Endodermal cell (in vitro differentiated cells): ENCODE results near the gene RADIL. TPM values are rescaled to one million over a fixed set of nuclear protein-coding genes. Genes with fewer than 3 reads are reported as not detected.

Experiments
- DNase-seq: peaks from one replicate; pipeline ENCODE4 v3.0.0-alpha.2; 2017
- H3K27ac ChIP-seq: 2 replicates; pipeline ENCODE4 v1.5.1; 2013; ENCODE audit warnings: mild to moderate bottlenecking, low read depth, low read length, moderate library complexity
- H3K27me3 ChIP-seq: 2 replicates; pipeline ENCODE4 v1.6.1; 2013; ENCODE audit warnings: mild to moderate bottlenecking, low read length, moderate library complexity; ENCODE audit not compliant: insufficient read depth, control insufficient read depth, poor library complexity, severe bottlenecking
- H3K36me3 ChIP-seq: 2 replicates; pipeline ENCODE4 v1.7.0; 2013; ENCODE audit warnings: mild to moderate bottlenecking, low read length, moderate library complexity; ENCODE audit not compliant: control insufficient read depth, insufficient read depth
- H3K4me1 ChIP-seq: one replicate; pipeline ENCODE4 v1.7.0; 2013; ENCODE audit warnings: low read length; ENCODE audit not compliant: control insufficient read depth, insufficient read depth
- H3K4me3 ChIP-seq: 2 replicates; pipeline ENCODE4 v1.5.1; 2013; ENCODE audit warnings: mild to moderate bottlenecking, low read length, moderate library complexity
- H3K9ac ChIP-seq: 2 replicates; pipeline ENCODE4 v1.6.1; 2013; ENCODE audit warnings: mild to moderate bottlenecking, low read length, moderate library complexity; ENCODE audit not compliant: poor library complexity, severe bottlenecking; ENCODE audit errors: extremely low read depth
- H3K9me3 ChIP-seq: 2 replicates; pipeline ENCODE4 v1.6.1; 2013; ENCODE audit warnings: mild to moderate bottlenecking, low read length, moderate library complexity; ENCODE audit not compliant: control insufficient read depth
- H3K27ac Mint-ChIP-seq: 2 replicates; pipeline ENCODE4 v1.8.0; 2020; ENCODE audit warnings: mixed read lengths
- H3K27me3 Mint-ChIP-seq: 2 replicates; pipeline ENCODE4 v1.8.0; 2021; ENCODE audit warnings: mild to moderate bottlenecking, mixed read lengths; ENCODE audit not compliant: insufficient read depth
- H3K36me3 Mint-ChIP-seq: 2 replicates; pipeline ENCODE4 v1.8.0; 2020; ENCODE audit warnings: low read depth, mixed read lengths
- H3K4me1 Mint-ChIP-seq: 2 replicates; pipeline ENCODE4 v1.8.0; 2020; ENCODE audit warnings: mixed read lengths
- H3K4me3 Mint-ChIP-seq: 2 replicates; pipeline ENCODE4 v1.8.0; 2020; ENCODE audit warnings: mild to moderate bottlenecking, moderate library complexity, mixed read lengths
- H3K9me3 Mint-ChIP-seq: 2 replicates; pipeline ENCODE4 v1.8.0; 2020; ENCODE audit warnings: mild to moderate bottlenecking, mixed read lengths
- CTCF ChIP-seq: fragments of 200-600 bp; sonication (generic); conservative IDR thresholded peaks from 2 replicates; pipeline ENCODE4 v1.5.0; 2021; ENCODE audit warnings: antibody characterized with exemption, mild to moderate bottlenecking
- WGBS, 2 experiments: methylation state at CpG; one replicate each; pipeline versions ENCODE4 v1.1.5 to v1.1.7; 2013; ENCODE audit warnings: missing lambda C conversion rate in 2 of 2, mixed read lengths in 1 of 2; ENCODE audit not compliant: insufficient coverage in 1 of 2, insufficient read length in 1 of 2; 5-methylcytosine and 5-hydroxymethylcytosine counted together
- total RNA-seq, 2 donors: library from RNA; stranded (reverse); fragmentation: NEBNext Ultra II Directional in 1 of 2; extraction: Animal tissue kit (Norgen Biotek cat#: 25700) in 1 of 2; gene quantifications; 2 replicates in 1 of 2; 3 replicates in 1 of 2; pipeline ENCODE4 v1.2.1, GENCODE V29; 2021

Gene RADIL
- total RNA-seq, 2 donors from 2014 or later, result 34.9 to 47.6 TPM

GRCh38 chr7:4866528-4867496 lies 16.7 kb downstream of the RADIL start:
- no peak overlapping the region for H3K9ac ChIP-seq
- Mint-ChIP-seq H3K36me3 (peaks cover 70% of the 10 kb centered on the region), H3K4me1 (peaks cover 2% of the 10 kb centered on the region), H3K27me3 (no peaks in the 10 kb centered on the region), H3K9me3 (peaks cover 16% of the 10 kb centered on the region), H3K27ac (no peak overlapping the region), H3K4me3 (no peak overlapping the region)
- WGBS, 2 experiments, result 90 to 93% methylated on average over 8 to 9 of the region's 9 CpGs
- no peaks in the 10 kb centered on the region for H3K27me3 ChIP-seq
- H3K9me3 ChIP-seq, result peaks cover 31% of the 10 kb centered on the region
- no peaks in the 10 kb centered on the region for H3K4me1 ChIP-seq
- no peak for DNase-seq
- no peak for TF ChIP-seq CTCF
- peaks cover 11% of the 10 kb centered on the region for H3K36me3 ChIP-seq
- H3K4me3 ChIP-seq, result no peak overlapping the region
- H3K27ac ChIP-seq, result no peak overlapping the region

DNA sequence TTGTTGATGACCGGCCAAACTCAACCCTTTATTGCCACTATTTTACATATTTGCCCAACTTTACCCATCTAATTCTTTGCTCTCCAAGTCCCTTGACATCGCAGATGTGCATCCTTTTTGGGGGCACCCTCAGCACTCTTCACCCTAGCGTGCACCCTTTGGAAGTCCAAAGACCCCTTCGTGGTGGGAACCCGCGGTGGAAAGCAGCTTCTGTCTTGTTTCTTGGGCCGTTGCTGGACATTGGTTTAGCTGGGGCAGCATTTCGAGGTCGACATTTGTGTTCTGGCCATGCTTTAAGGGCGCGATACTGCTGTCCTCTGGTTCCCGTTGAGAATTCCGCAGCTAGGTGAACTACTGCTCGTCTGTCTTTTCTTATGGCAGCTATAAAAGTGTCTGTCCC lies 21.4 kb downstream of the RADIL start:
- H3K4me3 ChIP-seq, result peak overlapping the region; percentile 72
- no peak overlapping the region for H3K27ac Mint-ChIP-seq

DNA sequence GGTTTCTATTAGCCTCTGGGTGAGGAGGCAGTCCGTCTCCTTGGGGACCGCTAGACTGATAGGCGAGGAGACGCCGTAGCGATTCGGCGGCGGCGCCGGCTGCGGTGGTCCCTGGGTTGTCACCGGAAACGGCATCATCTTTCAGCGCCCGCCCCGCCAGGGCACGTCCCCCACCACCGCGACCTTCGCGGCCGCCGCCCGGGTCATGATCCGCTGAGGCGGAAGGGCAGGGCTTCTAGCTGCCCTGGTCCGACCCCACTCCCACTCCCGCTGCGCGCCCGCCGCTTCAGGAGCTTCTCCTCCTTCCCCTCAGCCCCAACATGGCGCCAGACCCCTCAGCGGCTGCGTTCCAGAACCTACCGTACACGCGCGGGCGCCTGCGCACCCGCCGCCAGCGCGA lies 21.8 kb downstream of the RADIL start, which contains the start of gene PAPOLB:
Gene PAPOLB, minus strand, starts transcription at position 358 of the 400 bp plus-strand sequence. Its CDS starts 220 bp downstream, at position 138.
- Histone ChIP-seq H3K9ac (no peak within 1 kb of the TSS), H3K4me3 (peak within 1 kb of the TSS; percentile 72), H3K9me3 (peaks cover 35% of the 10 kb centered on the region), H3K27me3 (no peaks in the 10 kb centered on the region), H3K4me1 (peaks cover 3% of the 10 kb centered on the region), H3K27ac (no peak within 1 kb of the TSS), H3K36me3 (peaks cover 5% of the 10 kb centered on the region)
- H3K36me3 Mint-ChIP-seq, result peaks cover 45% of the 10 kb centered on the region
- no peak within 1 kb of the TSS for H3K4me3 Mint-ChIP-seq
- peaks cover 20% of the 10 kb centered on the region for H3K4me1 Mint-ChIP-seq
- no peaks in the 10 kb centered on the region for H3K27me3 Mint-ChIP-seq
- no peak within 1 kb of the TSS for H3K27ac Mint-ChIP-seq
- peaks cover 16% of the 10 kb centered on the region for H3K9me3 Mint-ChIP-seq
- TF ChIP-seq CTCF, result no peak
- 31 to 41% methylated on average over 17 to 46 of the region's 46 CpGs for WGBS, 2 experiments
- DNase-seq, result no peak

More for the DNA sequence above, 21.4 kb downstream of the RADIL start:
- no peak for TF ChIP-seq CTCF
- no peak overlapping the region for H3K27ac ChIP-seq
- DNase-seq, result no peak
- H3K4me1 ChIP-seq, result peaks cover 3% of the 10 kb centered on the region
- peaks cover 35% of the 10 kb centered on the region for H3K9me3 ChIP-seq
- Mint-ChIP-seq H3K9me3 (peaks cover 16% of the 10 kb centered on the region), H3K4me3 (no peak overlapping the region), H3K36me3 (peaks cover 50% of the 10 kb centered on the region), H3K4me1 (peaks cover 16% of the 10 kb centered on the region), H3K27me3 (no peaks in the 10 kb centered on the region)
- 90 to 93% methylated on average over 14 of the region's 14 CpGs for WGBS, 2 experiments
- no peak overlapping the region for H3K9ac ChIP-seq
- peaks cover 5% of the 10 kb centered on the region for H3K36me3 ChIP-seq
- no peaks in the 10 kb centered on the region for H3K27me3 ChIP-seq
